HepG2 (cell line): Measurements from ENCODE around the gene ITIH1. TPM values are rescaled to one million over a fixed set of nuclear protein-coding genes. Genes with fewer than 3 reads are reported as not detected.
"Not testable (repeated sequence)": the region's sequence is repeated elsewhere in the genome, so short reads cannot be mapped to it uniquely, and the experiment has no call there.

Experiments used
- EP300 ChIP-seq, 3 experiments: sonication (generic) in 1 of 3; formaldehyde crosslinking in 1 of 3; IDR thresholded peaks; 2 replicates each; pipeline versions ENCODE4 v1.5.1 to v1.6.1; 2011 to 2020; ENCODE audit warnings: low read depth in 2 of 3, low read length in 2 of 3, borderline replicate concordance in 1 of 3, improper control_type of control experiment in 1 of 3, mild to moderate bottlenecking in 1 of 3, missing genetic modification reagents in 1 of 3, moderate library complexity in 1 of 3
- FOXP1 ChIP-seq, 2 experiments: fragments of 450-650 bp in 1 of 2; IDR thresholded peaks; 2 replicates each; pipeline ENCODE4 v1.6.1; 2017 to 2018; ENCODE audit warnings: antibody characterized with exemption in 1 of 2
- GFI1 ChIP-seq: sonication (generic); formaldehyde crosslinking; IDR thresholded peaks from 2 replicates; pipeline ENCODE4 v1.5.0; 2020; ENCODE audit warnings: missing genetic modification reagents, mild to moderate bottlenecking, borderline replicate concordance
- HNF4A ChIP-seq: sonication (generic); formaldehyde crosslinking; IDR thresholded peaks from 2 replicates; pipeline ENCODE4 v1.4.0; 2020; ENCODE audit warnings: missing genetic modification reagents
- SOX13 ChIP-seq, 3 experiments: fragments of 450-650 bp in 1 of 3; sonication (generic) in 1 of 3; formaldehyde crosslinking in 1 of 3; IDR thresholded peaks in 2 of 3; conservative IDR thresholded peaks in 1 of 3; 2 replicates each; pipeline versions ENCODE4 v1.5.0 to v1.6.1; 2016 to 2020; ENCODE audit warnings: antibody characterized with exemption in 1 of 3, mild to moderate bottlenecking in 1 of 3, missing compliant biosample characterization in 1 of 3, missing genetic modification reagents in 1 of 3, moderate library complexity in 1 of 3
- SOX5 ChIP-seq: IDR thresholded peaks from 2 replicates; pipeline ENCODE4 v1.6.1; 2016; ENCODE audit warnings: borderline replicate concordance
- SOX6 ChIP-seq, 2 experiments: fragments of 450-650 bp in 1 of 2; sonication (generic) in 1 of 2; formaldehyde crosslinking in 1 of 2; IDR thresholded peaks; 2 replicates each; pipeline versions ENCODE4 v1.4.0 to v1.6.1; 2017 to 2020; ENCODE audit warnings: antibody characterized with exemption in 1 of 2, mild to moderate bottlenecking in 1 of 2, missing genetic modification reagents in 1 of 2
- TCF7 ChIP-seq: sonication (generic); IDR thresholded peaks from 2 replicates; pipeline ENCODE4 v1.6.1; 2016; ENCODE audit warnings: antibody characterized with exemption, low read depth
- polyA plus RNA-seq, 8 experiments: library from polyadenylated mRNA; depleted of rRNA in 3 of 8; stranded (reverse) in 7 of 8; unstranded in 1 of 8; fragments of >200 nt; fragmentation: Illumina TruSeq in 4 of 8; extraction: Trizol in 4 of 8; gene quantifications; 2 replicates each; pipeline versions ENCODE4 v1.2.1 to v1.2.3, GENCODE V29; 2011 to 2016; ENCODE audit warnings: low read depth in 4 of 8, missing spikeins in 1 of 8, mixed read lengths in 1 of 8; ENCODE audit not compliant: insufficient read depth in 1 of 8
- total RNA-seq, 5 experiments: library from RNA; depleted of rRNA; stranded (reverse); fragments of >200 nt; fragmentation: Illumina TruSeq; extraction: Trizol; gene quantifications; 2 replicates each; pipeline ENCODE4 v1.2.3, GENCODE V29; 2016; ENCODE audit warnings: low read depth in 1 of 5
- TF ChIP-seq, protein P1 (sequence below): IDR thresholded peaks from 2 replicates; pipeline ENCODE4 v1.6.1; 2016
- TF ChIP-seq, protein P2 (sequence below): sonication (generic); IDR thresholded peaks from 2 replicates; pipeline ENCODE4 v1.6.1; 2016; ENCODE audit warnings: low read depth, borderline replicate concordance

ITIH1 gene
- total and polyA plus RNA-seq, 2 of the 13 experiments (the other 11 are each of a cell fraction or from before 2014, with no cell fraction given), result 12.3 to 19.6 TPM

DNA sequence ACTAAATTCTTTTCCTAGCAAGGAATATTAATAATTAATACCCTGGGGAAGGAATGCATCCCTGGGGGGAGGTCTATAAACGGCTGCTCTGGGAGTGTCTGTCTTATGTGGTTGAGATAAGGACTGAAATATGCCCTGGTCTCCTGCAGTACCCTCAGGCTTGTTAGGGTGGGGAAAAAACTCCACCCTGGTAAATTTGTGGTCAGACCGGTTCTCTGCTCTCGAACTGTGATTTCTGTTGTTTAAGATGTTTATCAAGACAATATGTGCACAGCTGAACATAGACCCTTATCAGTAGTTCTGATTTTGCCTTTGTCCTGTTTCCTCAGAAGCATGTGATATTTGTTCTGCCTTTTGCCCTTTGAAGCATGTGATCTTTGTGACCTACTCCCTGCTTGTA lies 48.6 kb upstream of the ITIH1 start (continued):
- TF ChIP-seq SOX6 (IDR thresholded peaks at IDR 0.05); FOXP1 (IDR thresholded peaks at IDR 0.05); EP300 (CRISPR knock-in tag; IDR thresholded peaks at IDR 0.05; ENCODE audit: borderline replicate concordance): not testable (repeated sequence)
- TF ChIP-seq SOX6 (CRISPR knock-in tag; IDR thresholded peaks at IDR 0.05), result peak; percentile 52; the same call in 1 of the 2 replicates
- TF ChIP-seq FOXP1 (CRISPR knock-in tag; IDR thresholded peaks at IDR 0.05), result peak; percentile 56; the same call in 1 of the 2 replicates
- TF ChIP-seq, protein P1, sequence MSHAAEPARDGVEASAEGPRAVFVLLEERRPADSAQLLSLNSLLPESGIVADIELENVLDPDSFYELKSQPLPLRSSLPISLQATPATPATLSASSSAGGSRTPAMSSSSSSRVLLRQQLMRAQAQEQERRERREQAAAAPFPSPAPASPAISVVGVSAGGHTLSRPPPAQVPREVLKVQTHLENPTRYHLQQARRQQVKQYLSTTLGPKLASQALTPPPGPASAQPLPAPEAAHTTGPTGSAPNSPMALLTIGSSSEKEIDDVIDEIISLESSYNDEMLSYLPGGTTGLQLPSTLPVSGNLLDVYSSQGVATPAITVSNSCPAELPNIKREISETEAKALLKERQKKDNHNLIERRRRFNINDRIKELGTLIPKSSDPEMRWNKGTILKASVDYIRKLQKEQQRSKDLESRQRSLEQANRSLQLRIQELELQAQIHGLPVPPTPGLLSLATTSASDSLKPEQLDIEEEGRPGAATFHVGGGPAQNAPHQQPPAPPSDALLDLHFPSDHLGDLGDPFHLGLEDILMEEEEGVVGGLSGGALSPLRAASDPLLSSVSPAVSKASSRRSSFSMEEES (CRISPR knock-in tag), result peak; percentile 53; the same call in 1 of the 2 replicates
- TF ChIP-seq GFI1 (CRISPR knock-in tag), result peak; percentile 58; the same call in 1 of the 2 replicates
- TF ChIP-seq SOX13 (IDR thresholded peaks at IDR 0.05), result peak; percentile 29; the same call in 1 of the 2 replicates
- TF ChIP-seq SOX13 (CRISPR knock-in tag; conservative IDR thresholded peaks at IDR 0.05 in 1 of 2, IDR thresholded peaks at IDR 0.05 in 1 of 2), result peak in 1 of 2 experiments; percentile 77; a peak in 2 of 4 replicates
- peak in 1 of 2 experiments; percentile 28; a peak in 1 of 4 replicates for TF ChIP-seq EP300 (IDR thresholded peaks at IDR 0.05; ENCODE audit: low read depth in 2 of 2, low read length in 2 of 2)
- peak; percentile 39 for TF ChIP-seq SOX5 (CRISPR knock-in tag)
- 0 out of 2 replicates have a peak, but pooled peaks have one; percentile 3 for TF ChIP-seq HNF4A (CRISPR knock-in tag)
- 0 out of 2 replicates have a peak, but pooled peaks have one; percentile 23 for TF ChIP-seq TCF7
- TF ChIP-seq, protein P2, sequence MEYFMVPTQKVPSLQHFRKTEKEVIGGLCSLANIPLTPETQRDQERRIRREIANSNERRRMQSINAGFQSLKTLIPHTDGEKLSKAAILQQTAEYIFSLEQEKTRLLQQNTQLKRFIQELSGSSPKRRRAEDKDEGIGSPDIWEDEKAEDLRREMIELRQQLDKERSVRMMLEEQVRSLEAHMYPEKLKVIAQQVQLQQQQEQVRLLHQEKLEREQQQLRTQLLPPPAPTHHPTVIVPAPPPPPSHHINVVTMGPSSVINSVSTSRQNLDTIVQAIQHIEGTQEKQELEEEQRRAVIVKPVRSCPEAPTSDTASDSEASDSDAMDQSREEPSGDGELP, result 0 out of 2 replicates have a peak, but pooled peaks have one; percentile 31
